ENCODE results near the gene RBM18. TPM values are rescaled to one million over a fixed set of nuclear protein-coding genes. Genes with fewer than 3 reads are reported as not detected.

RBM18 gene
- total RNA-seq, 1 donor from 2014 or later = 21.1 TPM

GRCh38 chr9:122220673-122221182, 43.9 kb downstream of the RBM18 start:
- no peak for DNase-seq (ENCODE audit: low read depth)
- no peak overlapping the region for H3K4me3 ChIP-seq (ENCODE audit: low read depth, low read length)
- no peak for TF ChIP-seq CTCF (IDR thresholded peaks at IDR 0.05; ENCODE audit: insufficient read depth, low read length, poor library complexity, severe bottlenecking)
- peaks cover 96% of the 10 kb centered on the region for H3K27me3 ChIP-seq (ENCODE audit: control insufficient read depth, insufficient read depth, low read length)
- H3K36me3 ChIP-seq (ENCODE audit: control insufficient read depth, insufficient read depth, low read length) = no peaks in the 10 kb centered on the region

- no peak for TF ChIP-seq CTCF (IDR thresholded peaks at IDR 0.05; ENCODE audit: insufficient read depth, low read length, poor library complexity, severe bottlenecking)
- no peak overlapping the region for H3K4me3 ChIP-seq (ENCODE audit: low read depth, low read length)
- no peak for DNase-seq (ENCODE audit: low read depth)
- H3K27me3 ChIP-seq (ENCODE audit: control insufficient read depth, insufficient read depth, low read length) = peaks cover 95% of the 10 kb centered on the region
- no peaks in the 10 kb centered on the region for H3K36me3 ChIP-seq (ENCODE audit: control insufficient read depth, insufficient read depth, low read length)
Measured at GRCh38 chr9:122219856-122220672, 44.6 kb downstream of the RBM18 start.

- TF ChIP-seq CTCF (IDR thresholded peaks at IDR 0.05; ENCODE audit: insufficient read depth, low read length, poor library complexity, severe bottlenecking) = no peak
Measured at GRCh38 chr9:122218935-122219855, 45.4 kb downstream of the RBM18 start.

GRCh38 chr9:122218071-122218934, 46.3 kb downstream of the RBM18 start:
- TF ChIP-seq CTCF (IDR thresholded peaks at IDR 0.05; ENCODE audit: insufficient read depth, low read length, poor library complexity, severe bottlenecking) = no peak
- peaks cover 92% of the 10 kb centered on the region for H3K27me3 ChIP-seq (ENCODE audit: control insufficient read depth, insufficient read depth, low read length)
- H3K4me3 ChIP-seq (ENCODE audit: low read depth, low read length) = no peak overlapping the region
- DNase-seq (ENCODE audit: low read depth) = no peak
- H3K36me3 ChIP-seq (ENCODE audit: control insufficient read depth, insufficient read depth, low read length) = no peaks in the 10 kb centered on the region

More at GRCh38 chr9:122218935-122219855, 45.4 kb downstream of the RBM18 start:
- DNase-seq (ENCODE audit: low read depth) = no peak
- Histone ChIP-seq H3K27me3 (ENCODE audit: control insufficient read depth, insufficient read depth, low read length) (peaks cover 90% of the 10 kb centered on the region), H3K4me3 (ENCODE audit: low read depth, low read length) (no peak overlapping the region), H3K36me3 (ENCODE audit: control insufficient read depth, insufficient read depth, low read length) (no peaks in the 10 kb centered on the region)

GRCh38 chr9:122217640-122218039, 47.0 kb downstream of the RBM18 start:
- no peak for TF ChIP-seq CTCF (IDR thresholded peaks at IDR 0.05; ENCODE audit: insufficient read depth, low read length, poor library complexity, severe bottlenecking)
- DNase-seq (ENCODE audit: low read depth) = no peak
- Histone ChIP-seq H3K27me3 (ENCODE audit: control insufficient read depth, insufficient read depth, low read length) (peaks cover 92% of the 10 kb centered on the region), H3K4me3 (ENCODE audit: low read depth, low read length) (no peak overlapping the region), H3K36me3 (ENCODE audit: control insufficient read depth, insufficient read depth, low read length) (no peaks in the 10 kb centered on the region)

Measured in kidney epithelial cell (primary cell).